RKO (cell line): Measurements from ENCODE around the gene TPCN2.
A peak's percentile ranks its signal among the peaks of the same experiment; 100 is the strongest.

Source experiments
- DNase-seq: peaks from one replicate; pipeline ENCODE4 v3.0.0-alpha.2; 2016; ENCODE audit warnings: low spot score

Gene TPCN2

GRCh38 chr11:69113646-69114340, 65.1 kb downstream of the TPCN2 start:
- DNase-seq: no peak

DNA sequence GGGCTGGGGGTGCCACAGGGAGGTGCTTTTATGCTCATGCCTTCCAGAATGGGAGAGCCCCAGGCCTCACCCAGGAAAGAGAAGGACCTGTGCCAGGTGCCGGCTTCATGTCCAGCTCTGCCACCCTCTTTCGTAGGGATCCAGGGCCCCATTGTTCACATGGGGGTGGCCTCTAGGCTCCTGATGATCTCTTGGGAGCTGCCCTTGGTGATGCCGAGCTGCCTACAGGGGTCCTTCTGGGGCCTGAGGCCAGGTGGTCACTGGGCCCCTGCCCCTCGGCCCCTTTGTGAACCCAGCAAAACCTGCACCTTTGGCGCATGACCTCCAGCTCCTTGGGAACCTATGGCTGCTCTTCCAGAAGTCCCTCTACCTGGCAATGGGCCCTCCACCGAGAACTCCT, 65.6 kb downstream of the TPCN2 start:
- DNase-seq: no peak

- DNase-seq: no peak
These were observed 66.2 kb downstream of the TPCN2 start for GRCh38 chr11:69114811-69115523.

GRCh38 chr11:69115586-69116560, 67.1 kb downstream of the TPCN2 start:
- DNase-seq: no peak

- DNase-seq: no peak
These were observed 67.9 kb downstream of the TPCN2 start for GRCh38 chr11:69116671-69117070.

DNA sequence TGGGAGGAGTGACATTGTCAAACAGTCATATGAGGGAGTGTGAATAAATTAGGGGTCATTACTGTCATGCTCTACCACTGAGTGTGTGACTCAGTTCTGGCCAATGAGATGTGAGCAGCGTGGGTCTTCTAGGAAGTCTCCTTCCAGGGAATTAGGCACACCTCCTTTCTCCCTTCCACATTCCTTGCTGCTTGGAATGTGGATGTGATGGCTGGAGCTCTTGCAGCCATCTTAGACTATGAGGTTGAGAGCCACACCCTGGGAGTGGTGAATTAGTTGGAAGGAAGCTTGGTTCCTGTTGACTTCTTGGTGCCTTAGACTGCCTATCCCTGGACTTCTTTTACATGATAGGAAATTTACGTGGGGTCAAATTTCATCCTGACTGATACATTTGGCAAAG, 70.5 kb downstream of the TPCN2 start:
- no peak for DNase-seq

DNA sequence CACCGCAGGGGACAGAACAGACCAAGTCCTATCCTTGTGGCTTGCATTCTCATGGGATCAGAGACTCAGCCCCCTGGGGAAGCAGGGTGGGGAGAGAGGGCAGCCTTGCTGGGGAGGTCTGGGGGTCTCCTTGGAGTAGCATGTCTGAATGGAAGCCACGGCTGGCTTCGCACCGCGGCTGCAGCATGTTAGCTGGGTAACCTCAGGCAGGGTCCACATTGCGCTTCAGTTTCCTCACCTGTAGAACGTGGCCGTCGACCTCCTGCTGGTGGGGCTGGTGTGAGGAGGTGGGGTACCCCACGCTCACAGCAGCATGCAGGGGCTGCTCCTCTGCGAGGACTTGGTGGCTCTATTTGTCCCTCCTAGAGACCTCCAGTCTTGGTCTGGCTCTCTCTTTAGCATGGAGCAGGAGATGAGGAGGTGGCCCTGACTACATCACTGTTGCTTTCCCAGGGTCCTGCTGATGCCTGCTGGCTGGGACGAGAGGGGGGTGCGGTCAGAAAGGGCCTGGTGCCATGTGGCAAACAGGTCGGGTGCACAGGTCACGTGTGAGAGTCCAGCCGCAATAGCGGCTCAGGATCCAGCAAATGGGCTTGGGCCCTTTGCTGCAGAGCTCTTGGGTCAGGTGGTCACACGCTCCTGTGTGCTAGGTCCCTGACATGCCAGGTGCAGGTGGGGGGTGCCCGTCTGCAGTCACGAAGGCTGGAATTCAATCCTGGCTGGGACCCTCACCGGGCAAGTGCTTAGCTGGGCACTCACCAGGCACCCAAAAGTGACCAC, 71.6 kb downstream of the TPCN2 start:
- no peak for DNase-seq

- no peak for DNase-seq
These were observed 72.3 kb downstream of the TPCN2 start for GRCh38 chr11:69121021-69121420.

- no peak for DNase-seq
These were observed 73.0 kb downstream of the TPCN2 start for GRCh38 chr11:69121621-69122325.

GRCh38 chr11:69122326-69122629, 73.5 kb downstream of the TPCN2 start:
- DNase-seq: no peak

DNA sequence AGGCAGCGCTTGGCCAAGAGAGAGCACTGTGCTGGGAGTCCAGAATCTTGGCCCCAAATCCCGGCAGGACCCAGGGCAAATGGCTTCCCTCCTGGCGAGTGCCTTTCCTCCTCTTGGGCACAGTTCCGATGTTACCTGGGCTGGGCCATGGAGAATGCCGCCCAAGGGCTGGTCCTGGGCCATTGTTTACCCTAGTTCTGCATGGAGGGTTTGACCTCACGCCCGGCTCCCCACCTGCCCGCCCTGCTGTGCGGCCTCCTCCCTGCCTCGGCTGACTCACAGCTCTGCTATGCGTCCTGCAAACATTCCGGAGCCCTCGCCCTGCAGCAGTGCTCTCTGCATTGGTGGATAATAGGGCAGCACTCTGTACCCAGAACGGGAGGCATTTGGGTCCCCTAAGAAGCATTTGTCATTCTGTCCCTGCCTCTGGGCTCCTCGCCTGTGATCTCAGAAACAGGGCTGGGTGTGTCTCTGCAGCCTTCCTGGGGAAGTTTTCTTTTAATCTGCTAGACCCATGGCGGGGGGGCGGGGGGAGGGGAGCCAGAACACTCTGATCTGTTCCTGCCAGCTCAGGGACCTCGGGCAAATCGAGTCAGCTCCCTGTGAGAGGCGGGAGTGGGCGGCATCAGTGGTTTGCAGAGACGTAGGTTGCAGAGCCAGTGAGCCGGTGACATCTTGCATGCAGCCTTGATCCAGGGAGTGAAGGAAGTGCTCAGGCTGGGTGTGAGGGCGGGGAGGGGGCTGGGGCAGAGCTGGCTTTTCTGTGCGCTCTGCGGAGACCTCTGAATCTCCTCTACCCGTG, 74.1 kb downstream of the TPCN2 start:
- DNase-seq: peak; percentile 43

- DNase-seq: no peak
These were observed 75.1 kb downstream of the TPCN2 start for GRCh38 chr11:69123593-69124545.

GRCh38 chr11:69125861-69126260, 77.1 kb downstream of the TPCN2 start:
- no peak for DNase-seq

DNA sequence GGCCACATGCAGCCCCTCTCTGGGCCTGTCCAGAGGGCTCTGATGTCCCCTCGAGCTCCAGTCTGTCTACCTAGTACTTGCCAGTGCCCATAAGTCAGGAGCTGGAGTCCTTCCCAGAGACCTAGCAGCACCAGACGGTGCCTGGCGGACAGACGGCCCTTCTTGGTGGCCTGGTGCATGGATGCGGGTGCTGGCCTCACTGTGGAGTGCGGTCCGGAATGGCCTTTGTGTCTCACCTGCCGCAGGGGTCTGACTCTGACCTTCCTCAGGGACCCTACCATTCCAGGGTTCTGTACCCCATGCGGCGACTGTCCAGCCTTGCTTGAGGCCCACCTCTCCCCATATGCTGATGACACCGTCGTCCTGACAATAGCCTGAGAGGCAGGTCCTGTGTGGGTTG, 77.6 kb downstream of the TPCN2 start:
- DNase-seq: no peak

GRCh38 chr11:69127081-69127850, 78.5 kb downstream of the TPCN2 start:
- DNase-seq: no peak

DNA sequence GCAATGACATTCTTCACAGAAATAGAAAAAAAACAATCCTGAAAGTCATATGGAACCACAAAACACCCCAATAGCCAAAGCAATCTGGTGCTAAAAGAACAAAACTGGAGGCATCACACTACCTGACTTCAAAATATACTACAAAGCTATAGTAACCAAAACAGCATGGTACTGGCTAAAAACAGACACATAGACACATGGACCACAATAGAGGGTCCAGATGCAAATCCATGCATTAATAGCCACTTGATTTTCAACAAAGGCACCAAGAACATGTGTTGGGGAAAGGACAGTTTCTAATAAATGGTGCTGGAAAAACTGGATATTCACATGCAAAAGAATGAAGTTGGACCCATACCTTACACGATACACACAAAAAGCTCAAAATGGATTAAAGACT, 79.2 kb downstream of the TPCN2 start:
- no peak for DNase-seq

- no peak for DNase-seq
These were observed 80.3 kb downstream of the TPCN2 start for GRCh38 chr11:69129053-69129452.

DNA sequence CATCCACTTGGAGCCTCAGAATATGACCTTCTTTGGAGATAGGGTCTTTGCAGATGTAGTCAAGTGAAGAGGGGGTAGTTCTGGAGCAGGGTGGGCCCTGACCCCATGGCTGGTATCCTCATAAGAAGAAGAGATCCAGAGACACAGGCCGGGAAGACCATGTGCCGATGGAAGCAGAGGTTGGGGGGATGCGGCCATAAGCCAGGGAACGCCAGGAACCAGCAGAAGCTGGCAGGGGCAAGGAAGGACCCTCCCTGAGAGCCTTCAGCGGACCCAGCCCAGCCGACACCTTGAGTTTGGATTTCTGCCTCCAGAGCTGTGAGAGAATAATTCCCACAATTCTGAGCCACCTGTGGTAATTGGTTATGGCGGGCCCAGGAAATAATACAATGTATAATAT, 80.9 kb downstream of the TPCN2 start:
- DNase-seq: no peak

GRCh38 chr11:69130654-69131053, 81.9 kb downstream of the TPCN2 start:
- no peak for DNase-seq
